SU-DHL-6 (cell line): ENCODE results near the gene FAM78B.

Source experiments
- H2AFZ ChIP-seq: fragments of 200-600 bp; sonication (generic); 2 replicates; pipeline ENCODE4 v1.6.1; 2014; ENCODE audit warnings: low read depth, mild to moderate bottlenecking, moderate library complexity, mixed read lengths, antibody characterized with exemption, low read length; ENCODE audit not compliant: severe bottlenecking
- H3F3A ChIP-seq: fragments of 200-600 bp; shearing (Covaris generic); 2 replicates; pipeline ENCODE4 v1.6.0; 2016; ENCODE audit warnings: antibody characterized with exemption, mild to moderate bottlenecking; ENCODE audit not compliant: insufficient read depth
- H3K27ac ChIP-seq: fragments of 200-600 bp; sonication (generic); 2 replicates; pipeline ENCODE4 v1.5.1; 2016; ENCODE audit warnings: low read depth, mild to moderate bottlenecking, low read length, moderate library complexity, mixed read lengths
- H3K27me3 ChIP-seq: fragments of 200-600 bp; sonication (generic), shearing (Covaris generic); 2 replicates; pipeline ENCODE4 v1.6.0; 2014; ENCODE audit warnings: mild to moderate bottlenecking, low read length
- H3K36me3 ChIP-seq: fragments of 200-600 bp; sonication (generic); 2 replicates; pipeline ENCODE4 v1.6.1; 2014; ENCODE audit warnings: mild to moderate bottlenecking, low read length, mixed read lengths
- H3K4me2 ChIP-seq: fragments of 300-600, 200-600 bp; shearing (Covaris generic), sonication (generic); 2 replicates; pipeline ENCODE4 v1.6.0; 2014; ENCODE audit warnings: low read length, low read depth, mild to moderate bottlenecking; ENCODE audit not compliant: poor library complexity, severe bottlenecking
- H3K4me3 ChIP-seq: fragments of 200-600 bp; sonication (generic); 2 replicates; pipeline ENCODE4 v1.5.1; 2014; ENCODE audit warnings: antibody characterized with exemption, low read length, mild to moderate bottlenecking, mixed read lengths; ENCODE audit not compliant: insufficient read depth, poor library complexity, severe bottlenecking
- H3K79me2 ChIP-seq: fragments of 200-600 bp; sonication (generic); 2 replicates; pipeline ENCODE4 v1.6.1; 2014; ENCODE audit warnings: mild to moderate bottlenecking, low read length, moderate library complexity; ENCODE audit not compliant: insufficient read depth
- H3K9ac ChIP-seq: fragments of 200-600 bp; sonication (generic); 2 replicates; pipeline ENCODE4 v1.7.0; 2014; ENCODE audit warnings: mild to moderate bottlenecking, low read length
- H3K9me2 ChIP-seq: fragments of 200-600 bp; sonication (generic); replicated peaks from 2 replicates; pipeline ENCODE4 v1.6.1; 2014; ENCODE audit warnings: low read length; ENCODE audit not compliant: insufficient read depth
- H3K9me3 ChIP-seq: fragments of 200-600 bp; sonication (generic); 2 replicates; pipeline ENCODE4 v1.6.1; 2014; ENCODE audit warnings: low read length, mixed read lengths; ENCODE audit not compliant: insufficient read depth
- H4K20me1 ChIP-seq: fragments of 200-600 bp; sonication (generic); 2 replicates; pipeline ENCODE4 v1.6.1; 2014; ENCODE audit warnings: low read depth, mild to moderate bottlenecking, antibody characterized with exemption, low read length, moderate library complexity, mixed read lengths
- CTCF ChIP-seq: fragments of 200-600 bp; sonication (generic); IDR thresholded peaks from one replicate; pipeline ENCODE4 v1.5.1; 2017; ENCODE audit warnings: antibody characterized with exemption, mild to moderate bottlenecking, low read length, moderate library complexity; ENCODE audit not compliant: insufficient read depth, poor library complexity, severe bottlenecking
- EZH2phosphoT487 ChIP-seq: fragments of 200-600 bp; sonication (generic), shearing (Covaris generic); conservative IDR thresholded peaks from 2 replicates; pipeline ENCODE4 v1.6.1; 2018; ENCODE audit warnings: mild to moderate bottlenecking, antibody characterized with exemption, low read length, moderate library complexity, mixed read lengths

FAM78B gene

GRCh38 chr1:166053395-166053794, 113.4 kb downstream of the FAM78B start:
- H3K4me2 ChIP-seq, result no peak overlapping the region
- no peak overlapping the region for H3K9ac ChIP-seq
- no peaks in the 10 kb centered on the region for H3F3A ChIP-seq
- no peaks in the 10 kb centered on the region for H3K36me3 ChIP-seq
- no peaks in the 10 kb centered on the region for H4K20me1 ChIP-seq
- no peaks in the 10 kb centered on the region for H3K27me3 ChIP-seq
- no peak overlapping the region for H3K27ac ChIP-seq
- no peaks in the 10 kb centered on the region for H3K9me2 ChIP-seq
- H2AFZ ChIP-seq, result no peak overlapping the region
- H3K9me3 ChIP-seq, result no peaks in the 10 kb centered on the region
- no peak for TF ChIP-seq EZH2phosphoT487
- no peak for TF ChIP-seq CTCF
- H3K79me2 ChIP-seq, result no peaks in the 10 kb centered on the region
- no peak overlapping the region for H3K4me3 ChIP-seq

- no peak overlapping the region for H3K4me2 ChIP-seq
- no peak for TF ChIP-seq CTCF
- no peak for TF ChIP-seq EZH2phosphoT487
- no peaks in the 10 kb centered on the region for H3F3A ChIP-seq
- H3K27ac ChIP-seq, result no peak overlapping the region
- no peaks in the 10 kb centered on the region for H3K79me2 ChIP-seq
- H3K4me3 ChIP-seq, result no peak overlapping the region
- no peak overlapping the region for H3K9ac ChIP-seq
- no peaks in the 10 kb centered on the region for H4K20me1 ChIP-seq
- no peaks in the 10 kb centered on the region for H3K9me2 ChIP-seq
- no peak overlapping the region for H2AFZ ChIP-seq
- no peaks in the 10 kb centered on the region for H3K27me3 ChIP-seq
- no peaks in the 10 kb centered on the region for H3K9me3 ChIP-seq
- no peaks in the 10 kb centered on the region for H3K36me3 ChIP-seq
Observed at GRCh38 chr1:166040202-166040997, 126.4 kb downstream of the FAM78B start.

GRCh38 chr1:166039436-166040201, 127.2 kb downstream of the FAM78B start:
- Histone ChIP-seq H3K27ac (no peak overlapping the region), H3K36me3 (no peaks in the 10 kb centered on the region), H3F3A (no peaks in the 10 kb centered on the region), H2AFZ (no peak overlapping the region), H4K20me1 (no peaks in the 10 kb centered on the region), H3K9me2 (no peaks in the 10 kb centered on the region), H3K4me3 (no peak overlapping the region), H3K9ac (no peak overlapping the region), H3K79me2 (no peaks in the 10 kb centered on the region), H3K9me3 (no peaks in the 10 kb centered on the region), H3K27me3 (no peaks in the 10 kb centered on the region), H3K4me2 (no peak overlapping the region)
- no peak for TF ChIP-seq EZH2phosphoT487
- no peak for TF ChIP-seq CTCF
